ENCODE results near the gene SLC2A1.

Gene SLC2A1

GRCh38 chr1:43000271-43000670, 41.6 kb upstream of the SLC2A1 start:
- TF ChIP-seq CTCF (IDR thresholded peaks at IDR 0.05; ENCODE audit: low read depth, low read length), result no peak
- no peak for TF ChIP-seq EZH2phosphoT487 (IDR thresholded peaks at IDR 0.05; ENCODE audit: low read depth)
- no peak overlapping the region for H3K9ac ChIP-seq (ENCODE audit: low read length)
- no peak overlapping the region for H3K4me2 ChIP-seq (ENCODE audit: low read length)
- H3K36me3 ChIP-seq (replicated peaks; ENCODE audit: low read depth, low read length), result no peaks in the 10 kb centered on the region
- no peaks in the 10 kb centered on the region for H3K4me1 ChIP-seq (ENCODE audit: low read length)
- no peak overlapping the region for H2AFZ ChIP-seq (ENCODE audit: low read depth, low read length)
- no peaks in the 10 kb centered on the region for H3K79me2 ChIP-seq (ENCODE audit: low read length)
- H3K27me3 ChIP-seq (ENCODE audit: low read depth, low read length), result no peaks in the 10 kb centered on the region
- no peaks in the 10 kb centered on the region for H3K9me3 ChIP-seq (ENCODE audit: insufficient read depth, low read length)
- H3K4me3 ChIP-seq (ENCODE audit: low read length), result no peak overlapping the region
- no peak overlapping the region for H3K27ac ChIP-seq (ENCODE audit: low read length)
- no peaks in the 10 kb centered on the region for H4K20me1 ChIP-seq (ENCODE audit: insufficient read depth, low read length)

- Histone ChIP-seq H3K4me2 (ENCODE audit: low read length) (no peak overlapping the region), H3K79me2 (ENCODE audit: low read length) (no peaks in the 10 kb centered on the region), H3K9ac (ENCODE audit: low read length) (no peak overlapping the region), H3K4me3 (ENCODE audit: low read length) (no peak overlapping the region), H3K27ac (ENCODE audit: low read length) (no peak overlapping the region), H3K4me1 (ENCODE audit: low read length) (no peaks in the 10 kb centered on the region), H3K9me3 (ENCODE audit: insufficient read depth, low read length) (no peaks in the 10 kb centered on the region), H3K36me3 (replicated peaks; ENCODE audit: low read depth, low read length) (no peaks in the 10 kb centered on the region), H2AFZ (ENCODE audit: low read depth, low read length) (no peak overlapping the region), H3K27me3 (ENCODE audit: low read depth, low read length) (no peaks in the 10 kb centered on the region), H4K20me1 (ENCODE audit: insufficient read depth, low read length) (no peaks in the 10 kb centered on the region)
- TF ChIP-seq CTCF (IDR thresholded peaks at IDR 0.05; ENCODE audit: low read depth, low read length) (no peak), EZH2phosphoT487 (IDR thresholded peaks at IDR 0.05; ENCODE audit: low read depth) (no peak)
Measured at GRCh38 chr1:42999308-42999707, 40.6 kb upstream of the SLC2A1 start.

GRCh38 chr1:42998386-42998785, 39.7 kb upstream of the SLC2A1 start:
- Histone ChIP-seq H3K9me3 (ENCODE audit: insufficient read depth, low read length) (no peaks in the 10 kb centered on the region), H3K27ac (ENCODE audit: low read length) (no peak overlapping the region), H3K79me2 (ENCODE audit: low read length) (no peaks in the 10 kb centered on the region), H3K4me2 (ENCODE audit: low read length) (no peak overlapping the region), H4K20me1 (ENCODE audit: insufficient read depth, low read length) (no peaks in the 10 kb centered on the region), H3K4me3 (ENCODE audit: low read length) (no peak overlapping the region), H3K4me1 (ENCODE audit: low read length) (no peaks in the 10 kb centered on the region), H3K9ac (ENCODE audit: low read length) (no peak overlapping the region), H3K27me3 (ENCODE audit: low read depth, low read length) (no peaks in the 10 kb centered on the region), H3K36me3 (replicated peaks; ENCODE audit: low read depth, low read length) (no peaks in the 10 kb centered on the region), H2AFZ (ENCODE audit: low read depth, low read length) (no peak overlapping the region)
- TF ChIP-seq CTCF (IDR thresholded peaks at IDR 0.05; ENCODE audit: low read depth, low read length) (no peak), EZH2phosphoT487 (IDR thresholded peaks at IDR 0.05; ENCODE audit: low read depth) (no peak)

GRCh38 chr1:42996384-42996970, 37.8 kb upstream of the SLC2A1 start:
- no peak for TF ChIP-seq CTCF (IDR thresholded peaks at IDR 0.05; ENCODE audit: low read depth, low read length)

More at GRCh38 chr1:42996384-42996970, 37.8 kb upstream of the SLC2A1 start:
- Histone ChIP-seq H3K4me1 (ENCODE audit: low read length) (no peaks in the 10 kb centered on the region), H3K4me3 (ENCODE audit: low read length) (no peak overlapping the region), H4K20me1 (ENCODE audit: insufficient read depth, low read length) (no peaks in the 10 kb centered on the region), H3K9ac (ENCODE audit: low read length) (no peak overlapping the region), H3K9me3 (ENCODE audit: insufficient read depth, low read length) (no peaks in the 10 kb centered on the region), H3K36me3 (replicated peaks; ENCODE audit: low read depth, low read length) (no peaks in the 10 kb centered on the region), H2AFZ (ENCODE audit: low read depth, low read length) (no peak overlapping the region), H3K27ac (ENCODE audit: low read length) (no peak overlapping the region), H3K4me2 (ENCODE audit: low read length) (no peak overlapping the region), H3K79me2 (ENCODE audit: low read length) (no peaks in the 10 kb centered on the region), H3K27me3 (ENCODE audit: low read depth, low read length) (no peaks in the 10 kb centered on the region)

Measured in OCI-LY3 (cell line).